ENCODE results near the gene SPAG16.
"Not testable (repeated sequence)": the region's sequence is repeated elsewhere in the genome, so short reads cannot be mapped to it uniquely, and the experiment has no call there.

Gene SPAG16

GRCh38 chr2:213271947-213272346 is 12.3 kb upstream of the SPAG16 start:
- no peak for DNase-seq (ENCODE audit: low spot score)

DNA sequence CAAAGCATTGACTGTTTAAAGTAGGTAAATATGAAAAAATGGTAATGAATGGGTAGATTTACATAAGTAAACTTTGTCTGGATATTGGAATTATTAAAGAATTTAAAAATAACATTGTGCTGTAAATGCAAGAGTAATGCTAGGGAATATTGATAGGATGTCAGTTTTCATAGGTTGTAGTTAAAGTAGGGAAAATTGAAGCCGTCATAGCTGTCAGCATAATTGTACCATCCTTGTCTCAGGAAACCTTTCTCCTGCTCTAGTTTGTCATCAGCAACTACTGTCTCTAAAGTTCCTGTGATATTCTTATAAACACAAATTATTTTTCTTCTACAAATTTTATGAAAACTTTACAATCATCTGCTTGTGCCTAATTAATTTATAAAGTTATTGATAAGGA is 10.1 kb upstream of the SPAG16 start:
- no peak for DNase-seq (ENCODE audit: low spot score)

DNA sequence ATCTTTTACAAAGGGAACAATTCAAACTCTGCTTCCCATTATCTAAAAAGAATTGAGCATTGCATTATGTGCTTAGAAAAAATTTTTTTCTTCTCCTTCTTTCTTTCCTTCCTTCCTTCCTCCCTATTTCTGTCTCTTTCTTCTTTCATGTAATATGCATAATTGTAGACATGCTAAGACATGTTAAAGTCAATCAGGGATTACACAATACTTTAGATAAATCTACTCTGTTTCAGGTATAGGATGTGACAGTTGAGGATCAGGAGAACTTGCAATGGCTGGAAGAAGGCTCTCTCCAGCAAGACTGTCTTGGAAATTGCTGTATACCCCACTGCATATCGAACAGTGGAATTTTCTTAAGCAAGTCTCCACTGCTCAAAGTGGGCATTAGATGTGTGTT is 9.0 kb upstream of the SPAG16 start:
- DNase-seq (ENCODE audit: low spot score): no peak

GRCh38 chr2:213277134-213277533 is 7.1 kb upstream of the SPAG16 start:
- DNase-seq (ENCODE audit: low spot score): not testable (repeated sequence)

GRCh38 chr2:213279116-213279620 is 5.1 kb upstream of the SPAG16 start:
- no peak for DNase-seq (ENCODE audit: low spot score)

DNA sequence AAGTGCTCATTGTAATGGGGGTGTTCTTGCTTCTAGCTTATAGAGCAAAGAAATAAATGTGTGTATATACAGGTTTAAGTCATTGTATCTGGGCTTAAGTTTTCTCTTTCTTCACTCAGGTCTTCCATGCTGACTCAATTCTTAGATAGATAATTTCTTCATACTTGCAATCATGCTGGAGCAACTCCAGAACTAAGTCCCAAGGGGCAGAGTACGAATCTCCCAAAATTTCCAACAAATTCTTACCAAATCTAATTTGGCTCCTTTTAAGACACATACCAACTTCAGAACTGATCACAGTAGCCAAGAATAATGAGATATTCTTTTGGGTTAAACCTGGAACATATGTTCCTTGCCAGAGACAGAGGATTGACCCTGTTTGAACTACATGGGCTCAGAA is 4.3 kb upstream of the SPAG16 start:
- DNase-seq (ENCODE audit: low spot score): no peak

DNA sequence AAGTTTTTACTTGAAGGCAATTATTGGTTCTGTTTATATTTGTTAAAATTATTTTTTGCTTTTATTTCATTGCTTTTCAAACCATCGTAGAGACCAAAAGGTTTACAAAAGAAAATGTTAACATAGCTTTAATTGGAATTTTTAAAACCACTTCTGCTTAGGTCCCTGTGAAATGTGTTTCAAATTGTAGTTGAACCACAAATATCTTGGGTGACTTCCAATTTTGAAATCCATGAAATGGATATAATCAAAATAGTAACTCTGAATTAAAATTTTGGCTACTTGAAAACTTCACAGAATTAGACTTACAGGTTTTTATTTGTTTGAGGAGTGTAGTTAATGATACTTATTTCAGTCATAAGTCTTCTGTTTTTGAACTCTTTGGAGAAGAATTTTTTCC is 3.1 kb upstream of the SPAG16 start:
- no peak for DNase-seq (ENCODE audit: low spot score)

DNA sequence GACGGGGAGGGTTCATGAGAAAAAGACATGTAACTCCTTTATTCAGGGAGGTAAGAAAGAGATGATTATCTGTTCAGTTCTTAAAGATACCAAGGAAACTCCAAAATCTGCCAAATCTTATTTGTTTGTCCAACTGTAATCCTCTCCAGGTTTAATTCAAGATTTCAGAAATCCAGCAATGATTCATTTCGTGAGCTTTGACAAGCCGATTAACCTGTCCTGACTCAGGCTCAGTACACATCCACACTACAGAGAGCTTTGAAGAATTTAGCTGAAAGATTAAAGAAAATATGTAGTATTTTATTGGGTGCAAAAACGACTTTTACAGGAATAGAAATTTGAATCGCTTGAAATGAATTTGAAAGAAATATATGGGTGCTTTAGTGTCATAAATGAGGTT is 1.1 kb downstream of the SPAG16 start:
- no peak for DNase-seq (ENCODE audit: low spot score)

- no peak for DNase-seq (ENCODE audit: low spot score)
Measured at GRCh38 chr2:213286161-213286560, 1.9 kb downstream of the SPAG16 start.

DNA sequence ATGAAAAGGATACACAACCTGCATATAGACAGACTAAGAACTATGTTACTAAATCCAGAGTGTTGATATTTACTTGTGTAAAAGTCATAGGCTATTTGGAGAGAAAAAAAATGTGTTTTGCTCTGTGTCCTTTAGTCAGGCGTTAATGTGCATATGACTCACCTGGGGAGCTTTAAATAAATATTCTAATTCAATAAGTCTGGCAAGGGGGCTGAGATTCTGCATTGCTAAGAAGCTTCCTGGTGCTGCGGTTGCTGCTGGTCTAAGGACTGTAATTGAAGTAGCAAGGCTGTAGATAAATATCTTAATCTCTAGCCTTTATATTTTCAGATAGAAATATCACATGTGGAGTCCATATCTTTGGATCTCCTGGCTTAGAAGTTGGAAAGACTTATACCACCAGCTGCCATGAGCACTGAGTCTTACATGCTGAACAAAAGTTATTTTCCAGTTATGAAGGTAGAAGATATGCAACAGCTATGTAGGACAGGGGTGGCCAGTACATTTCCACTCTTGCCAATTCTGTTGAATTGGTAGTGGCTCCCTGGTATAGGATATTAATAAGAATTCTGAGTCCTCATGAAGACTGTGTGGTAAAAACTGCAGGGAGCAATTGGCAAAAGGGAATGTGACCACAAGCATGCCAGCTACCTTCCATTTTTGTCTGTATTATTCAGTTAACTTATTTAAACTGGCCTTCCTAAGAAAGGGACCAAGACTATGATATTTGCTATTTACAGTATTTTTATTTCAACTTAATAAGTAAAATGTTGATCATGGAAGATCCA is 4.8 kb downstream of the SPAG16 start:
- no peak for DNase-seq (ENCODE audit: low spot score)

DNA sequence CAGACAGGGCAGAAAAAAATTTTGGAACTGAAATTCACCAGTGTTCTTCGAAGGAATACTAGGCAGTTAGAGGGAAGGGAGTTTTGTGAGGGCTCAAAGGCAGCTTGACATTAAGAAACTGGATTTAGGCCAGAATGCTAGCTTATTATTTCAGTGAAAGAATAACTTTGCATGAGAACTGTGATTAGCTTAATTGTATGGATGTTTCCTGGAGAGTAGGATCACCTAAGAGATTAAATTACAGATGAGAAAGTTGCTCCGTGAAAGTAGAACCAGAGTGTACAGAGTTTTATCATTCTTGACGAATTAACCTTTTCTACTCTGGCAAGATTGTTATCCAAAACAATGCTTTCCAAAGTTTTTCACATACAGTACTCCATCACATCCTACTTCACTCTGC is 6.2 kb downstream of the SPAG16 start:
- no peak for DNase-seq (ENCODE audit: low spot score)

DNA sequence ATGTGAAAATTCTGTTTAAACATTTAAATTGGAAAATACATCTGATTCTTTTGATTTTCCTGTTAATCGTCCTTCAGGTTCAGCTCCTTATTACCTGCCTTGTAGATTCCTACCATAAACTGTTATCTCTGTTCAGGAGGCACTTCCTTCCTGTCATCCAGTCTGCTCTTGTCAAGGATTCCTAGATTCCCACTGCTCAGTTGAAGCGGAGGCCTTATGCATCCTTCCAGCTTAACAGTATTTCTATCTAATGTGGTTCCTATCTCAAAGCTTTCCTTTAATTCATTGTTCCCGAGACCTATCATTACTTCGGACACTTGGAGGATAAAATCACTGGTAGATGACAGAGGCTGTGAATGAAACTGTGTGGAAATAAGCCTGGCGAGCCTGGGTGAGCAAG is 12.0 kb downstream of the SPAG16 start:
- no peak for DNase-seq (ENCODE audit: low spot score)

GRCh38 chr2:213306316-213306942 is 22.2 kb downstream of the SPAG16 start:
- DNase-seq (ENCODE audit: low spot score): no peak

GRCh38 chr2:213315168-213315876 is 31.1 kb downstream of the SPAG16 start:
- no peak for DNase-seq (ENCODE audit: low spot score)

DNA sequence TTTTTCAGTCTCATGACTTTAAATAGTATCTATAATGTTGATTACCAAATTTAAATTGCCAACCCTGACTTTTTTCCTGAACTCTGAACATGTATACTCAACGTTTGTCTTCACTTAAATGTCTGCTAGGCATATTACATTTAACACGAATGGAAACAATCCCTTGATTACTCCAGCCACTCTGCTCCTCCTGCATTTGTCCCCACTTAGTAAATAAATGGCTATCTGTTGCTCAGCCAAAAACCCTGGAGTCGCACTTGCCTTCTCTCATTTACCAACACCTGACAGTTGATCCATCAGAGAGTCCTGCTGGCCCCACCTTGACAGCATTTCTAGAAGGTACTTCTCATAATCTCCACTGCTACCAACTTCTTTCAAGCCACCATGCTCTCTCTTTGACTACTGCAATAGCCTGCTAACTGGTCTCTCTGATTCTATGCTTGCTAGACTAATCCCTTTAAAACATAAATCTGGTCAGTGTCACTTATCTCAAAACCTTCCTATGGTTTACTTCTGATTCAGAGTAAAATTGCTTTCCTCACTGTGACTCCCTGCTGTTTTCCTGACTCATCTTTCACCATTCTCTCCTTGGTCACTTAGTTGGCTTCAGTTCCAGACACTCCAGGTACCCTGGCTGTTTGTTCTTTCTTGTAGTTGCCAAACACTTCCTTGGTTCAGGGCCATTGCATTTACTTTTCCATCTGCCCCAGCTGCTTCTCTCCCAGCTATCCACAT is 31.9 kb downstream of the SPAG16 start:
- DNase-seq (ENCODE audit: low spot score): no peak

- DNase-seq (ENCODE audit: low spot score): no peak
Measured at GRCh38 chr2:213317929-213318328, 33.7 kb downstream of the SPAG16 start.

DNA sequence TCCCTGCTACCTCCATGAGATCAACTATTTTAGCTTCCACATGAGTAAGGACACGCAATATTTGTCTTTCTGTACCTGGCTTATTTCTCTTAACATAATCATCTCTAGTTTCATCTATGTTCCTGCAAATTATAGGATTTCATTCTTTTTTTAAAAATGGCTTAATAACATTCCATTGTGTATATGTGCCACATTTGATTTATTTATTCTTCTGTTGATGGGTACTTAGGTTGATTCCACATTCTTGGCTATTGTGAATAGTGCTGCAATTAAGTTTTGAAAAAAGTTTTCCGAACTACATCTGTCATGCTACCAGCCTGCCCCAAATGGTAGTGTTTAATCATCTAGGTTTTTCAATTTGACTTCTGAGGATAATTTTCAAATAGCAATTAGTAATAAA is 36.3 kb downstream of the SPAG16 start:
- no peak for DNase-seq (ENCODE audit: low spot score)

DNA sequence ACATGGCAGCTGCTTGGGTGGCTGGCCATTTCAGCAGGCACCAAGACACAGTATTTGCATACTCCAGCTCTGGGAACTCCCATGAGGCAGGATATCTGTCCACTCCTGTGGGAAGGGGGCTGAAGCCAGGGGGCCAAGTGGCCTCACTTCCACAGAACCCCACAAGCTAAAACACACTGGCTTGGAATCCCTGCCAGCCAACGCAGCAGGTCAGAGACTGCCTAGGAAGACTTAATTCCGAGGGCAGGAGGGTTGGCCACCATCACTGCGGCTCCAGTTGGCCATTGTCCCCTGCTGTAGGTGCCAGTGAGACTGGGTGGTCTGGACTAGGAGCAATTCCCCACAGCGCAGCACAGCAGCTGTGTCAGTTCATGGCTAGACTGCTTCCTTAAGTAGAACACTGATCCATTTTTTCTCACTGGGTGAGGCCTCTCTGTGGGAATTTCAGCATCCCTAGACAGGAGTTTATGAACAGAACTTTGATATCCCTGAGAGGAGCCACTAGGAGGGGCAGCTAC is 52.0 kb downstream of the SPAG16 start:
- no peak for DNase-seq (ENCODE audit: low spot score)

DNA sequence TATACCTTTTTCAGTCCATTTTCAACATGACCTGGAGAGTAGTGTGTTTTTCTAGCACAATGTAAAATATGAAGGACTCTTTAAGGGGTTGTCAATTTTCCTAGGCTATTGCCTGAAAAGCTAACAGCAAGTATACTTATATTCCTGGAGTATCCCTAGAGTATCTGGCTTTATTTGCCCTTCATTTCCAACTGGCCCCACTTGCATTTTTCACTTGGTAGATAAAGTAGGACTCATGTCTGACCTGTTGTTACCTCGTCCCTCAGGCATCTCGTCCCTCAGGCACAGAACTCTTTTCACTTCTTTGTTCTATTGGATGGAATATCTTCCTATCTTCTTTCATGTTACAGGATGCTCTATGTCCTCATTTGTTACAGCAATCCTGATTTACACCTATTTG is 69.2 kb downstream of the SPAG16 start:
- DNase-seq (ENCODE audit: low spot score): no peak

- DNase-seq (ENCODE audit: low spot score): no peak
Measured at GRCh38 chr2:213376644-213377043, 92.4 kb downstream of the SPAG16 start.

- not testable (repeated sequence) for DNase-seq (ENCODE audit: low spot score)
Measured at GRCh38 chr2:213407027-213407426, 122.8 kb downstream of the SPAG16 start.

Measured in SK-N-DZ (cell line).